T-helper 1 cell treated with Interleukin-12 subunit alpha and Interleukin-12 subunit beta and Interleukin-4 antibody, amounts not matched to agents 30 μg/mL and 1 μg/mL, for 36 hours (primary cell): ENCODE data around the gene FLCN.
"Not testable (repeated sequence)": the region's sequence is repeated elsewhere in the genome, so short reads cannot be mapped to it uniquely, and the experiment has no call there.

Experiments
- H3K27ac Mint-ChIP-seq: one replicate; pipeline ENCODE4 v1.8.0; 2021; ENCODE audit warnings: mild to moderate bottlenecking, mixed read lengths
- H3K27me3 Mint-ChIP-seq: one replicate; pipeline ENCODE4 v1.8.0; 2021; ENCODE audit warnings: low read depth, mixed read lengths
- H3K36me3 Mint-ChIP-seq: one replicate; pipeline ENCODE4 v1.8.0; 2021; ENCODE audit warnings: low read depth, mixed read lengths
- H3K4me1 Mint-ChIP-seq: one replicate; pipeline ENCODE4 v1.8.0; 2021; ENCODE audit warnings: low read depth, mixed read lengths
- H3K4me3 Mint-ChIP-seq: one replicate; pipeline ENCODE4 v1.8.0; 2021; ENCODE audit warnings: mild to moderate bottlenecking, moderate library complexity, mixed read lengths
- H3K9me3 Mint-ChIP-seq: one replicate; pipeline ENCODE4 v1.8.0; 2021; ENCODE audit warnings: mixed read lengths

The FLCN gene

DNA sequence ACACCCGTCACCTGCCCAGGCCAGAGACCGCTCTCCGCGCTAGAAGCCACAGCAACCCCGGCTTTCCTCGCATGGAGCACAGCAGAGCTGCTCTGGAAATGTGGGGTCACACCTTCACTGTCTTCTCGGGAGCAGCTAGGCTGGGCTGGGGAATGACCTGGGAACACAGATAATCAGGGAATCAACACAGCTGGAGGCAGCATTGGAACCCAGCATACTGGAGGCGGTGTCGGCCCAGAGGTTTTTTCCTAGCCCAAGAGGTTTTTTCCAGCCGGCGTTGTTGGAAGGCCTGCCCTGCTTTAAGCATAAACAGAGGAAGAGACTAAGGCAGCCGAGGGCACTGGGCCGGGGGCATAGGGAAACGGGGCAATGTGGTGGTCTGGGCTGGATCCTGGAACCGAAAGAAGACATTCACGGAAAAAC is 30.0 kb downstream of the FLCN start:
- Mint-ChIP-seq H3K4me3 (no peak overlapping the region), H3K36me3 (peaks cover 16% of the 10 kb centered on the region)

GRCh38 chr17:17206124-17206912 is 30.6 kb downstream of the FLCN start, which contains the start of gene PLD6:
PLD6 (minus strand) TSS chr17:17206333; CDS start chr17:17206286, 47 bp downstream.
- Mint-ChIP-seq H3K4me3 (peak within 1 kb of the TSS; percentile 78), H3K4me1 (peaks cover 22% of the 10 kb centered on the region), H3K9me3 (no peaks in the 10 kb centered on the region), H3K27ac (peak within 1 kb of the TSS; percentile 79), H3K27me3 (no peaks in the 10 kb centered on the region), H3K36me3 (peaks cover 18% of the 10 kb centered on the region)

More for the DNA sequence above, 30.0 kb downstream of the FLCN start:
- Mint-ChIP-seq H3K27ac (peak overlapping the region; percentile 9), H3K4me1 (peaks cover 21% of the 10 kb centered on the region), H3K27me3 (no peaks in the 10 kb centered on the region), H3K9me3 (no peaks in the 10 kb centered on the region)

- H3K4me3 Mint-ChIP-seq: peak overlapping the region; percentile 78
- H3K27ac Mint-ChIP-seq: peak overlapping the region; percentile 79
- H3K36me3 Mint-ChIP-seq: peaks cover 22% of the 10 kb centered on the region
- no peaks in the 10 kb centered on the region for H3K9me3 Mint-ChIP-seq
- H3K27me3 Mint-ChIP-seq: no peaks in the 10 kb centered on the region
- peaks cover 23% of the 10 kb centered on the region for H3K4me1 Mint-ChIP-seq
These were observed 31.4 kb downstream of the FLCN start for GRCh38 chr17:17205368-17206123.

DNA sequence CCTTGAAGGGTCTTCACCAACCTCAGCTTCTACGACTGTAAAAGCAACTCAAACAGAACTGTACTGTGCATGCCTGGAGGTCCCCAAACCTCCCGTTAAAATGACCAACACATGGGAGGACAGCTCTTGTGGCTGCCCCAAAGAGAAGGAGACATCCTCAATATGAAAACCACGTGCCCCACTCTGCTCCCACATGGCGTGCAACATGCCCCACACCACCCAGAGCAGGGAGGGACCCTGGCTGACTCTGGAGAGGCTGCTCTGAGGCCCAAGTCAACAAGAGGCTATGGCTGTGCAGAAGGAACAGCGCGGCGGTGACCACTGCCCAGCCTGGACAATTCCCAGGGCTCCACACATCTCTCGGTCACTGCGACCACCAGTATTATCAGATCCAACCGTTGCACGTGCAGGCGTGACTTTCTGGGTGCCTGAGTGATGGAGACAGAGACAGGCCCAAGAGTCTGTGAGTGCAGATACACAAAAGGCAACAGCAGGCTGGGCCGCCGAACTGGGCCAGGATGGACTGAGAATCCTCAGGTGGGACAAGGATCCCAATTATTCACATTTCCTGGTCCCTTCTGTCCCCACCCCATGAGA is 32.2 kb downstream of the FLCN start:
- Mint-ChIP-seq H3K4me1 (peaks cover 23% of the 10 kb centered on the region), H3K27me3 (no peaks in the 10 kb centered on the region), H3K36me3 (peaks cover 22% of the 10 kb centered on the region), H3K9me3 (no peaks in the 10 kb centered on the region), H3K4me3 (peak overlapping the region; percentile 78), H3K27ac (peak overlapping the region; percentile 67)

DNA sequence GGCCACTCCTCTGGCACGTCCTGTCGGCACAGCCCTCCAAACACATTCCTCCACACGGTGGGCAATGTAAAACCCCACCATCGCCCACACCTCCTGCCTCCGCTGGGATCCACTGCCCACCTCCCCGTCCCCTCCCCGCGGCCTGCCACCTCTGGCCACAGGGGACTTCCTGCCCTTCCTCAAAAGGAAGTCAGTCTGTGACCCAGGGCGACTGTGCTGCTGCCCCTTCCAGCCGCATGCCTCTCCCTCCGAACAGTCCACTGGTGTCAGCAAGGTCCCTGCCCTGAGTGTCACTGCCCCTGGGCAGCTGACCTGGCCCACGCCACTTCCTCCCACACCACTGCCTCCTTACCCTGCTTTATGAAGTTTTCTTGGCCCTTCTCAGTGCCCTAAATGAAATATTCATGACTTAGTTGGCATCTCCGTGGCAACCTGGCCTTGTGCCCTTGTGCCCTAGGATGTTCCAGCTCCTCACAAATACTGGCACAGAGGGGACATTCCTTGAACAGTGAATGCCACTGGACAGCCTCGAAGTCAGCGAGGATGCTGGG is 32.9 kb downstream of the FLCN start:
- Mint-ChIP-seq H3K36me3 (peaks cover 22% of the 10 kb centered on the region), H3K4me3 (no peak overlapping the region), H3K27me3 (no peaks in the 10 kb centered on the region), H3K9me3 (no peaks in the 10 kb centered on the region), H3K4me1 (peaks cover 23% of the 10 kb centered on the region), H3K27ac (peak overlapping the region; percentile 41)

GRCh38 chr17:17203173-17203730 is 33.7 kb downstream of the FLCN start:
- Mint-ChIP-seq H3K27me3 (no peaks in the 10 kb centered on the region), H3K9me3 (no peaks in the 10 kb centered on the region), H3K36me3 (peaks cover 22% of the 10 kb centered on the region), H3K27ac (no peak overlapping the region), H3K4me3 (no peak overlapping the region), H3K4me1 (peaks cover 23% of the 10 kb centered on the region)

DNA sequence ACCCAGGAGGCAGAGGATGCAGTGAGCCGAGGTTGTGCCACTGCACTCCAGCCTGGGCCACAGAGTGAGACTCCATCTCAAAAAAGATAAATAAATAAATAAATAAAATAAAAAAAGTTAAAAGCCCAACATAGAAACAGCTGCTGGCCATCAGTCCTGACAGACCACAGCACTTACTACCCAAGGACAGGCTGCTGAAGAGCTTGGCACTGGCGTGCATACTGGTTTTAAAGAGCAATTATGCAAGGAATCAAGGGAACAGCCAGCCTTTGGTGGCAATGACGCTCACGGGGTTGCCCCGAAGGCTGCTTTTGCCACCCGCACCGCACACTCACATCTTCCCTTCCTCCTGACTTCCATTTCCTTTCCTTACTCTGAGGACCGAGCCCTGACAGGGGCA is 35.1 kb downstream of the FLCN start:
- Mint-ChIP-seq H3K9me3 (no peaks in the 10 kb centered on the region), H3K4me1 (peaks cover 29% of the 10 kb centered on the region), H3K27ac (no peak overlapping the region), H3K27me3 (no peaks in the 10 kb centered on the region), H3K4me3 (no peak overlapping the region), H3K36me3 (peaks cover 25% of the 10 kb centered on the region)

DNA sequence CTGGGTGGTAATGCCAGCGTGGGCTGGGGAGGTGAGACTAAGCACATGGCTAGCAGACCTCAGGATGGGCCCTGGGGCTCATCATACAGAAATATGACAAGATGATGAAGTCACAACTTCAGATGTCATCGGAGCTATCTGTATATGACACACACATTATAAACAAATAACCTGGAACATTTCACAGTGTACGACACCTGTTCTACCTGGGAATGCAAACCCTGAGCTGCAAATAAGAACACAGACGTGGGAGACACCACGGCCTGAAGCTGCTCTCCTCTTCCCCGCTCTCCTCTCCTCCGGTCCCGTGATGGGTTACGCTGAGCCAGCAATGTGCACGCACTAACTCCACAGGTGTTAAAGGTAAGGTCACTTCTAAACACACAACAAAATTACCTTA is 35.7 kb downstream of the FLCN start:
- H3K36me3 Mint-ChIP-seq: peaks cover 25% of the 10 kb centered on the region
- H3K9me3 Mint-ChIP-seq: no peaks in the 10 kb centered on the region
- H3K27me3 Mint-ChIP-seq: no peaks in the 10 kb centered on the region
- peak overlapping the region; percentile 31 for H3K27ac Mint-ChIP-seq
- no peak overlapping the region for H3K4me3 Mint-ChIP-seq
- peaks cover 28% of the 10 kb centered on the region for H3K4me1 Mint-ChIP-seq

DNA sequence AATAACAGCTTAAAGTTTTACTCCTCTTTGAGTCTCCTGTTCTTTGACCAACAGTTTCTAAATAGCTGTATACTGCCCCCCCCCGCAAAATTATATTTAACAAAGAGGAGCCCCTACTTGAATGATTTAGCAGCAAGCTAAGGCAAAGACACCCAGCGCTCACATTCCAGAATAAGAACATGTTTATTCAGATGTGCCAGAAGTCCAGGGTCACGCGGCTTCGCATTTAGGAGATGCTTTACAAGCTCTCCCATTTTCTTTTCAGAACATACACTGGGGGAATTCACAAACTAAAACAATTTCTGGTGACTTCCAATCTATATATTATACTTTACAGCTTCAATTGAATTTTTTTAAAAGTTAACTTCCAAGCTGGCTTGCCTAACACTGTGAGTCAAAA is 36.1 kb downstream of the FLCN start:
- no peaks in the 10 kb centered on the region for H3K27me3 Mint-ChIP-seq
- no peaks in the 10 kb centered on the region for H3K9me3 Mint-ChIP-seq
- H3K36me3 Mint-ChIP-seq: peaks cover 25% of the 10 kb centered on the region
- no peak overlapping the region for H3K27ac Mint-ChIP-seq
- no peak overlapping the region for H3K4me3 Mint-ChIP-seq
- H3K4me1 Mint-ChIP-seq: peaks cover 28% of the 10 kb centered on the region

GRCh38 chr17:17200311-17200710 is 36.7 kb downstream of the FLCN start:
- Mint-ChIP-seq H3K27ac (no peak overlapping the region), H3K36me3 (peaks cover 25% of the 10 kb centered on the region), H3K27me3 (no peaks in the 10 kb centered on the region), H3K4me3 (no peak overlapping the region), H3K9me3 (no peaks in the 10 kb centered on the region), H3K4me1 (peaks cover 26% of the 10 kb centered on the region)

DNA sequence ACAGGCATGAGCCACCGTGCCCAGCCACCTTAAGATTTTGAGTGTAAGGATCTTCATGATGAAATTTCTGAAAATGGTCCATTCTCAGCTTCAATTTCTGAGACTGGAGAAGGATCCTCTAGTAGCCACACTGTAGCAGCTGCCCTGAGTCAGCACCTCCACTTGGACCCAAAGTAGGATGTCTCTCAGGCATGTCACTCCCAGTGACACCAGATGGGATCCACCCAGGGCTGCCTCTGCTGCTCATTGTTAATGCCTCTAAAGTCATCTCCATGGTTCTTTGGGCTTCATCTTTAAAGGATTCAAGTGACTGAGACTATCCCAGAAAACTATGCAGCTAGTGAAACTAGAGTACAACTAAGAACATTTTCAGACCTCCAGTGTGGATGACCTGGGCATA is 38.7 kb downstream of the FLCN start:
- Mint-ChIP-seq H3K27ac (no peak overlapping the region), H3K4me3 (no peak overlapping the region), H3K9me3 (no peaks in the 10 kb centered on the region), H3K36me3 (peaks cover 18% of the 10 kb centered on the region), H3K4me1 (peaks cover 11% of the 10 kb centered on the region), H3K27me3 (no peaks in the 10 kb centered on the region)

DNA sequence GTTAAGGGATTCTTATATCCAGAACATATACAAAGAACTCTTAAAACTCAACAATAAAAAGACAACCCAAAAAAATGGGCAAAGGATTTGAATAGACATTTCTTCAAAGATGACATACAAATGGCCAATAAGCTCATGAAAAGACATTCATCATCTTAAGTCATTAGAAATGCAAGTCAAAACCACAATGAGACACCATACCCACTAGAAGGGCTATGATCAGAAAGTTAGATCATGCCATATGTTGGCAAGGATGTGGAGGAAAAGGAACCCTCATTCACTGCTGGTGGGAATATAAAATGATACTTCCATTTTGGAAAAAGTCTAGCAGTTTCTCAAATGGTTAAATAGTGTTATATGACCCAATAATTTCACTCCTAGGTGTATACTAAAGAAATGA is 40.2 kb downstream of the FLCN start:
- H3K4me1 Mint-ChIP-seq: peaks cover 11% of the 10 kb centered on the region
- peaks cover 9% of the 10 kb centered on the region for H3K36me3 Mint-ChIP-seq
- H3K9me3 Mint-ChIP-seq: no peaks in the 10 kb centered on the region
- no peak overlapping the region for H3K4me3 Mint-ChIP-seq
- no peaks in the 10 kb centered on the region for H3K27me3 Mint-ChIP-seq
- no peak overlapping the region for H3K27ac Mint-ChIP-seq

GRCh38 chr17:17195466-17195865 is 41.5 kb downstream of the FLCN start:
- not testable (repeated sequence) for H3K27ac Mint-ChIP-seq

GRCh38 chr17:17191961-17192381 is 45.0 kb downstream of the FLCN start:
- no peaks in the 10 kb centered on the region for H3K27me3 Mint-ChIP-seq
- peaks cover 8% of the 10 kb centered on the region for H3K36me3 Mint-ChIP-seq
- H3K4me3 Mint-ChIP-seq: no peak overlapping the region
- no peak overlapping the region for H3K27ac Mint-ChIP-seq
- no peaks in the 10 kb centered on the region for H3K9me3 Mint-ChIP-seq
- H3K4me1 Mint-ChIP-seq: peaks cover 9% of the 10 kb centered on the region

More at GRCh38 chr17:17195466-17195865, 41.5 kb downstream of the FLCN start:
- not testable (repeated sequence) for H3K4me1 Mint-ChIP-seq, H3K4me3 Mint-ChIP-seq, H3K9me3 Mint-ChIP-seq, H3K36me3 Mint-ChIP-seq, H3K27me3 Mint-ChIP-seq
